SK-N-MC (cell line): ENCODE data around the gene CAST.

Experiments used
- EZH2 ChIP-seq: fragments of 200-600 bp; sonication (generic); IDR thresholded peaks from one replicate; pipeline ENCODE4 v1.6.1; 2017; ENCODE audit warnings: antibody characterized with exemption
- FOXP2 ChIP-seq: optimal IDR thresholded peaks from 2 replicates; pipeline ENCODE3; 2011; ENCODE audit warnings: mild to moderate bottlenecking, moderate library complexity; ENCODE audit not compliant: insufficient read depth; ENCODE audit errors: extremely low read length, control extremely low read depth
- POLR2AphosphoS5 ChIP-seq: IDR thresholded peaks from 2 replicates; pipeline ENCODE4 v1.6.1; 2012; ENCODE audit warnings: mild to moderate bottlenecking, low read depth, low read length, borderline replicate concordance

- TF ChIP-seq EZH2 = no peak
- no peak for TF ChIP-seq POLR2AphosphoS5
- TF ChIP-seq FOXP2 = no peak
Observed at GRCh38 chr5:96751203-96752169, 89.3 kb downstream of the CAST start.
